Upper lobe of left lung (tissue), 4 donors: ENCODE data around the gene ORC1.

Experiments
- CTCF ChIP-seq, 6 experiments: fragments of 450-650 bp in 4 of 6; fragments of 200-600 bp in 2 of 6; sonication (generic) in 2 of 6; IDR thresholded peaks; one replicate each; pipeline ENCODE4 v1.5.1; 2016 to 2019; ENCODE audit warnings: antibody characterized with exemption in 6 of 6
- EP300 ChIP-seq, 4 donors: sonication (generic); formaldehyde crosslinking; IDR thresholded peaks; one replicate each; pipeline ENCODE4 v1.5.1; 2017; ENCODE audit warnings: antibody characterized with exemption in 4 of 4, control low read depth in 2 of 4
- POLR2A ChIP-seq, 4 donors: fragments of 450-650 bp; IDR thresholded peaks; one replicate each; pipeline ENCODE4 v1.5.1; 2016 to 2017; ENCODE audit warnings: antibody characterized with exemption in 4 of 4, mild to moderate bottlenecking in 2 of 4
- POLR2AphosphoS5 ChIP-seq, 2 donors: sonication (generic); formaldehyde crosslinking; IDR thresholded peaks; one replicate each; pipeline ENCODE4 v1.5.1; 2017; ENCODE audit warnings: antibody characterized with exemption in 2 of 2

GRCh38 chr1:52432807-52433206 is 28.6 kb upstream of the ORC1 start:
- no peak for TF ChIP-seq CTCF (IDR thresholded peaks at IDR 0.05)
- no peak for TF ChIP-seq POLR2A (IDR thresholded peaks at IDR 0.05)
- no peak for TF ChIP-seq EP300 (IDR thresholded peaks at IDR 0.05)
- TF ChIP-seq POLR2AphosphoS5 (IDR thresholded peaks at IDR 0.05), result no peak
